ENCODE data around the gene EPOP. TPM values are rescaled to one million over a fixed set of nuclear protein-coding genes. Genes with fewer than 3 reads are reported as not detected.
A peak's percentile ranks its signal among the peaks of the same experiment; 100 is the strongest.

The EPOP gene
- total and polyA plus RNA-seq, 2 of the 13 experiments (the other 11 are each of a cell fraction or from before 2014, with no cell fraction given) = 14.7 to 37.8 TPM

- TF ChIP-seq HDAC1 (CRISPR knock-in tag; IDR thresholded peaks at IDR 0.05) (peak; percentile 97), ZNF503 (CRISPR knock-in tag; IDR thresholded peaks at IDR 0.05) (peak; percentile 100), NFE2L2 (IDR thresholded peaks at IDR 0.05; ENCODE audit: low read length) (no peak), ZNF790 (CRISPR knock-in tag; IDR thresholded peaks at IDR 0.05; ENCODE audit: borderline replicate concordance) (no peak), SP1 (IDR thresholded peaks at IDR 0.05) (no peak), SP1 (CRISPR knock-in tag; IDR thresholded peaks at IDR 0.05) (peak; percentile 91), SALL1 (CRISPR knock-in tag; IDR thresholded peaks at IDR 0.05) (peak; percentile 94), LRRFIP1 (CRISPR knock-in tag; conservative IDR thresholded peaks at IDR 0.05) (no peak), ZNF564 (CRISPR knock-in tag; IDR thresholded peaks at IDR 0.05) (peak; percentile 58; the same call in 1 of the 2 replicates), SP140L (CRISPR knock-in tag; IDR thresholded peaks at IDR 0.05; ENCODE audit: borderline replicate concordance) (peak; percentile 95), ZBTB25 (CRISPR knock-in tag; IDR thresholded peaks at IDR 0.05) (peak; percentile 99), ASH2L (IDR thresholded peaks at IDR 0.05; ENCODE audit: insufficient read length, low read depth, low read length) (peak; percentile 94), ZNF232 (CRISPR knock-in tag; IDR thresholded peaks at IDR 0.05; ENCODE audit: borderline replicate concordance) (peak; percentile 81; the same call in 1 of the 2 replicates), ZNF672 (CRISPR knock-in tag; IDR thresholded peaks at IDR 0.05) (peak; percentile 80; the same call in 1 of the 2 replicates), ZNF710 (CRISPR knock-in tag; IDR thresholded peaks at IDR 0.05; ENCODE audit: borderline replicate concordance) (peak; percentile 95), TMF1 (CRISPR knock-in tag; IDR thresholded peaks at IDR 0.05; ENCODE audit: low read depth) (no peak; the same call in 1 of the 2 replicates), ATF1 (CRISPR knock-in tag; IDR thresholded peaks at IDR 0.05) (peak; percentile 72), SRSF1 (optimal IDR thresholded peaks at IDR 0.05; ENCODE audit: low read depth, low read length) (peak; percentile 97)
- TF ChIP-seq, protein P1, sequence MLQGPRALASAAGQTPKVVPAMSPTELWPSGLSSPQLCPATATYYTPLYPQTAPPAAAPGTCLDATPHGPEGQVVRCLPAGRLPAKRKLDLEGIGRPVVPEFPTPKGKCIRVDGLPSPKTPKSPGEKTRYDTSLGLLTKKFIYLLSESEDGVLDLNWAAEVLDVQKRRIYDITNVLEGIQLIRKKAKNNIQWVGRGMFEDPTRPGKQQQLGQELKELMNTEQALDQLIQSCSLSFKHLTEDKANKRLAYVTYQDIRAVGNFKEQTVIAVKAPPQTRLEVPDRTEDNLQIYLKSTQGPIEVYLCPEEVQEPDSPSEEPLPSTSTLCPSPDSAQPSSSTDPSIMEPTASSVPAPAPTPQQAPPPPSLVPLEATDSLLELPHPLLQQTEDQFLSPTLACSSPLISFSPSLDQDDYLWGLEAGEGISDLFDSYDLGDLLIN (CRISPR knock-in tag; IDR thresholded peaks at IDR 0.05; ENCODE audit: borderline replicate concordance) = no peak
Observed at GRCh38 chr17:38703742-38704605, 29.2 kb upstream of the EPOP start (continued).
